NCI-H1930 (cell line): Measurements from ENCODE around the gene NUDT22.
"Not testable (repeated sequence)": the region's sequence is repeated elsewhere in the genome, so short reads cannot be mapped to it uniquely, and the experiment has no call there.

ENCODE experiments used
- DNase-seq, 2 experiments: peaks; one replicate each; lab custom pipeline; 2025; lab: John Stamatoyannopoulos, UW

Gene NUDT22

GRCh38 chr11:64241491-64242374 lies 15.7 kb downstream of the NUDT22 start:
- no peak for DNase-seq

DNA sequence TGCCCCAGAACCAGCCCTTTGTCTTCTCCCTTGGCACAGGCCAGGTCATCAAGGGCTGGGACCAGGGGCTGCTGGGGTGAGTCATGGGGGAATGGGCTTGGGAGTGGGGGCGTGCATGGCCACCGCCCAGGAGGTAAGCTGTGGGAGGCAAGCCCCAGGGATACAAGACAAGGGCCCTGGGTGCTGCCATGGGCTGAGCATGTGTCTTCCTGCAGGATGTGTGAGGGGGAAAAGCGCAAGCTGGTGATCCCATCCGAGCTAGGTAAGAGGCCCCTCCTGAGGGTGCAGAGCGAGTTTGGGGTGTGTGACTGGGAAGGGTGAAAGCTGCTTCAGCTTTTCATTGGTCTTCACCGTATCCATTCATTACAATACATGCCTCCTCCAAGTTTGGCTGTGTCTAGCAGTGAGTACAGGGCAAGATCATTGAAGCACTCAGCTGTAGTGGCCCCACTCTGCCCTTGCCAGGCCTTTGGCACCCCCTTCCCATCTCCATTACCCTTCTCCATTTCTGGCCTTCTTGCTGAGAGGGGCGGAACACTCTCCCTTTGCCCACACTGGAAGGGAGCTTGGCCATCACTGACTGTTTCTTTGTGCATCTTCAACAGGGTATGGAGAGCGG lies 17.3 kb downstream of the NUDT22 start:
- no peak for DNase-seq

GRCh38 chr11:64244107-64244506 lies 18.0 kb downstream of the NUDT22 start:
- DNase-seq: no peak

DNA sequence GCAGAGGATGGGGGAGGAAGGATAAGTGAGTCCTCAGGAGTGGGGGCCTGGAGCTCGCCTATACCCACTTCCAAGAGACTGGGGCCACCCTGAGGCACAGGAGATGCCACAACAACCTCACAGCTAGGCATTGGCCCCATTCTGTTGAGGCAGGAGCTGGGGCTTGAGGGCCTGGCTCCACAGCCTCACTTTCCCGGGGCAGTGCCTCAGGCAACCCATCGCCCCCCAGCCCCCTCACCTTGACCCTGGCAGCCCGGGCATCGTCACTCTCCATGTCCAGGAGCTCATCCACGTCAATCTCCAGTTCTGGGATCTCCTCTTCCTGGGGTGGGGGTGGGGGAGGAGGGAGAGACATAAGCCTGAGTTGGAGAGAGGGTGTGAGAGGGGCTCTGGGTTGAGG lies 18.9 kb downstream of the NUDT22 start:
- no peak for DNase-seq

- DNase-seq: no peak
These were observed 19.3 kb downstream of the NUDT22 start for GRCh38 chr11:64245401-64245796.

DNA sequence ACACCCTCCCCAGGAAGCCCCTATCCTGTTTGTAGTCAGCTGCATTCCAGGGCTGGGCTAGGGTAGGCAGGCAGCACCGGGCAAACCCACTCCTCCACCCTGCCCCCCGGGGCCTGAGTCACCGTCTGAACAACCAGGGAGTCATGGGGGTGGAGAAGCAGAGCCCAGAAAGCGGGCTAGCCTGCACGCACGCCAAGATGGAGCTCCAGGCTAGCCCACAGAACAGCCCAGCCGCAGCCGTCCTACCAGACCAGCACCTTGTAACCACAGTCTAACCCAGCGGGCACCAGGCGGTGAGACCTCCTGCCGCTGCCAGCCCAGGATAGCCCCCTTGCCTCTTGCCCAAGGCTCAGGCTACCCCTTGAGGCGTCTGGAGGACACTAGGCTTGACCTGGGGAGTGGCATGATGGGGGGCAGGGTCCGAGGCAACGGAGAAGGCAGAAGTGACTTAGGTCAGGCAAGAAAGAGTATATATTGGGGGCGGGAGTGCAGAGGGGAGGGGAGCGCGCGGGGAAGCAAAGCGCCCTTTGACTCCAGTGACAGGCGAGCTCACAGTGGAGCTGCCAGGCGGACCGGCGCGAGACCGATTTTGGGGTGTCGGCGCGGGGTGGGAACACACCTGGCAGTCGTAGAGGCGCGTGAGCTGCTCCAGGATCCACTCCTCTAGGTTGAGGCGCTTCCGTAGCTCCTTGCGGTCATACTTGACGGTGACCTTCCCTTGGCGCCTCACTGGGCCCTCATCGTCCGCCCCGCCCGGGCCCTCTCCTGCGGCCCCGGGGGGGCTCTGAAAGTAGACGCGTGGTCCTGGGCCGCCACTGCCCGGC lies 19.9 kb downstream of the NUDT22 start:
- DNase-seq: no peak

DNA sequence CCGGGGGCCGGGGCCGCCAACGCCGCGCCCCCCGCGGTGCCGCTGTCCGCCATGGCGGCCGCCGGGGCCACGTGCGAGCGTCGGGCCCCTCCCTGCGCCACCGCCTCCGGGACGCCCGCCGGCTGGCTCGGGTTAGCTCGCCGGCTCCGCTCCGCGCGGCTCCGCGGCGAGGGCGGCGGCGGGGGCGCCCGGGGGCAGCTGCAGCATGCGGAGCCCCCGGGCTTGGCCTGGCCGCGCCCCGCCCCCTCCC lies 20.5 kb downstream of the NUDT22 start:
- DNase-seq: not testable (repeated sequence)

- DNase-seq: peak; percentile 91 to 92
These were observed 21.0 kb downstream of the NUDT22 start, which contains the start of gene PPP1R14B for GRCh38 chr11:64246871-64247728. PPP1R14B (minus strand) TSS chr11:64246943; CDS start chr11:64246673, 270 bp downstream.

- DNase-seq: no peak
These were observed 21.9 kb downstream of the NUDT22 start for GRCh38 chr11:64247729-64248531.

GRCh38 chr11:64248578-64248977 lies 22.5 kb downstream of the NUDT22 start:
- DNase-seq: no peak

DNA sequence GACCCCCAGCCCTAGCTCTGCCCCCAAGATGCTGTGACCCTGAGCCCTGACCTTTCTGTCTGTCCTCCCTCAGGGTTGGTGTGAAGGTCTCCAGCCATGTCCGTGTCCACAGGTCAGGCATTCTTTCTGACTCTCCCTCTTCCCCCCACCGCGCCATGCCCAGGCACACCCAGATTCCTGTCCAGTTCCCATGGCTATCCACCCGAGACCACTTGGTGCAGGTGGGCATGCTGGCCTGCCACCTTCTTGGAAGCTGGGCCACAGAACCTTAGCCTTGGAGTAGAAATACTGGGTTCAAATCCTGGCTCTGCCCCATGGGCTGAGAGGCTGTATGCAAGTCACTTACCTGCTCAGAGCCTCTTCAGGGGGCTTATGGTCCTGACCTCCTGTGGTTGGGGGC lies 23.0 kb downstream of the NUDT22 start:
- DNase-seq: no peak

DNA sequence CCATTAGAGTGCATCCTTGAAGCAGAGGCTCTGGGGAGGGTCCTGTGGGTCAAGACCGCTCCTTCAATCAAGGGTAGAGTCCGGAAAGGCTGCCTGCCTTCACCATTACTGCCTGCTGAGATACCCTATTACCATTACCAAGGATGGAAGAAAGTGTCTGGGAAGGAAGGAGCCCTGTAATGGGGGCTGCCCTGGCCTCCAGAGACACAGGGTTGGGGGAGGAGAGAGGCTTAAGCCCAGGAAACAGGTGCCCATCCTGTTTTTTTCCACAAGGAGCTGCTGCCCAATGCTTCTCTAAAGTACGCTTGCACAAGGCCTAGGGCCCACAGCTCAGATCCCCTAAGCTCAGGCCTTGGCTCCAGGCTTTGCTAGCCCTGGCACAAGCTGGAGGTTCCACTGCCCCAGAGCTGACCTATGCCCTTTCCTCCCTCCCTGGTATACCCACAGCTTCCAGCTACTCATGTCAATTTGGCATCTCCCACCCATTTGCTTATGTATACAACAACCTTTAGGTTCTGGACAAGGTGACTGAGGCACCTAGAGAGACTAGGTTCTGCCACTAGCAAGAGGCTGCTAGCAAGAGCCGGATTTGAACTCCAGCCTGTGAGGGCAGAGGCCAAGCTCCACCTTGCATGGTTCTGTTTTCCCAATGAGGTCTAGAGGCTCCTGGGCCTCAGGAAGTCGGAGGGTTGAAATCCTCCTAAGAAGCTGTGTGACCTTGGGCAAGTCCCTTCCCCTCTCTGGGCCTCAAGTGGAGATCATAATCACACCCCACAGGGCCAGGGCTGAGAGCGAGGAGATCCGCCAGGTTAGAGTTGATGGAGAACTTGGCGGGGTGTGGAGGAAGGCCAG lies 23.7 kb downstream of the NUDT22 start:
- DNase-seq: no peak

DNA sequence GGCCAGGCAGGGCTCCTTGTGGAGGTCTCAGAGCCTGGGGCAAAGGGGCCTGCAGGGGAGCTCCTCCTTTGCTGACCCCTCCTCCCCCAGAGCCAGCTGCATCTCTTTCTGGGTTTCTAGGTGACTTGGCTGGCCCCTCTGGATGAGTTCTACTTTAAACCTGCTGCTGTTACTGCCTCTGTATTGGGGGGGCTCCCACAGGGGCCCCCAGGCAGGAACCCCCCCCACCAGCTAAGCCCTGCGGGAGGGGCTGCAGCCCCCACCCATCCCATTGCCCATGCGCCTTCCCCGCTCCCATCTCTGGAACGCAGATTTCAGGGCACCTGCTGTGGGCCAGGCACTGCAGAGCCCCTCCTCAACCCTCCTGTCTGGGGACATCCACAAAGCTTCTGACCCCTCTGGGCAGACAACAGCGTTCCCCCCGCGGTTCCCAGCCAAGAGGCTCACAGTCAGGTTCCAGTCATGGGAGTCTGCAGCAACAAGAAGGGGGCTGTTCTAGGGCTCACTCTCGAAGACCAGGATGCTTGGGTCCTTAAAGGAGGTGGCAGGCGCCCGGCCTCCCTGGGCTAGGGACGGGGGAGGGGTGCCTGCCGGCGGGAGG lies 24.4 kb downstream of the NUDT22 start:
- DNase-seq: no peak

DNA sequence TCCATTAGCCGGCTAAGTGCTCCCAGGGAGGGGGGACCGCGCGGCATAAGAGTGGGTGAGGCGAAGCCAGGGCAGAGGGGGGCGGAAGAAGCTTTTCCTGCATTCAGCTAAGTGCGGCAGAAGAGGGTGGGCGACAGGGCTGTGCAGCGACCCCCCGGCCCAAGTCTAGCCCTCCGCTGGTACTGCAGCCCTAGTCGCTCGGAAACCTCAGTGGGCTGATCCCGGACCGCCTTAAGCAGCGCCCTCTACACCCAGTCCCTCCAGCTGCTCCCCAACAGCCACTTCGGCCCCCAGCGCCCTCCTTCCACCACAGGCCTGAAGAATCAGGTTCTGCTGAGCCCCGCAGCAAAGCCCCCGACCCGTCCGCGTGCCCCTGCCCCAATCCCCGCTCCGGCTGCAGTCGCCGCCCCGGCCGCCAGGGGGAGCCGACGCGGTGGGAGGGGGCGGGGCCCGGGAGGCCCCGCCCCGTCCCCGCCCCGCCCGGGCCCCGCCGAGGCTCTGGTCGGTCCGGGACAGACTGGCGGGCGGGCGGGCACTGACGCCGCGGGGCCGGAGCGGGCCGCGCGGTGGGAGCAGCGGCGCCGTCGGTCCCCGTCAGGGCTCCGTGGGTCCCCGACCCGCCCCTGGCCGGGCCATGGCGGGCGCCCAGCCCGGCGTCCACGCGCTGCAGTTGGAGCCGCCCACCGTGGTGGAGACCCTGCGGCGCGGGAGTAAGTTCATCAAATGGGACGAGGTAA lies 25.1 kb downstream of the NUDT22 start, which contains the start of gene PLCB3:
Gene PLCB3, plus strand, starts transcription at position 515 of the 737 bp plus-strand sequence. Its CDS starts 120 bp downstream, at position 635.
- peak; percentile 38 to 58 for DNase-seq

- no peak for DNase-seq
These were observed 25.6 kb downstream of the NUDT22 start for GRCh38 chr11:64251753-64252002.

GRCh38 chr11:64252003-64252872 lies 26.2 kb downstream of the NUDT22 start:
- no peak for DNase-seq

GRCh38 chr11:64253043-64253442 lies 27.0 kb downstream of the NUDT22 start:
- no peak for DNase-seq

- no peak for DNase-seq
These were observed 27.4 kb downstream of the NUDT22 start for GRCh38 chr11:64253481-64253880.
